HG03457 (cell line): ENCODE measurements around the gene EEA1.
"Not testable (repeated sequence)": the region's sequence is repeated elsewhere in the genome, so short reads cannot be mapped to it uniquely, and the experiment has no call there.

Experiments
- ATAC-seq: cut with Tn5 transposase; IDR thresholded peaks from one replicate; pipeline ENCODE4 v1.9.1; 2021; ENCODE audit warnings: moderate number of reproducible peaks; ENCODE audit not compliant: unreplicated experiment

EEA1 gene

GRCh38 chr12:92814584-92814983, 114.5 kb downstream of the EEA1 start:
- no peak for ATAC-seq

GRCh38 chr12:92810370-92810769, 118.7 kb downstream of the EEA1 start:
- ATAC-seq = no peak

- no peak for ATAC-seq
These were observed 125.2 kb downstream of the EEA1 start for GRCh38 chr12:92803903-92804302.

- ATAC-seq = no peak
These were observed 126.2 kb downstream of the EEA1 start for GRCh38 chr12:92802906-92803305.

GRCh38 chr12:92796650-92797049, 132.4 kb downstream of the EEA1 start:
- ATAC-seq = no peak

- no peak for ATAC-seq
These were observed 134.3 kb downstream of the EEA1 start for GRCh38 chr12:92794814-92795213.

- not testable (repeated sequence) for ATAC-seq
These were observed 134.7 kb downstream of the EEA1 start for GRCh38 chr12:92794356-92794755.

GRCh38 chr12:92786045-92786444, 143.1 kb downstream of the EEA1 start:
- no peak for ATAC-seq

GRCh38 chr12:92785563-92785950, 143.5 kb downstream of the EEA1 start:
- no peak for ATAC-seq

GRCh38 chr12:92784797-92785562, 144.1 kb downstream of the EEA1 start:
- peak; percentile 85 for ATAC-seq

GRCh38 chr12:92784356-92784755, 144.7 kb downstream of the EEA1 start:
- no peak for ATAC-seq

- ATAC-seq = no peak
These were observed 149.2 kb downstream of the EEA1 start for GRCh38 chr12:92779902-92780301.

GRCh38 chr12:92778525-92778924, 150.6 kb downstream of the EEA1 start:
- no peak for ATAC-seq

GRCh38 chr12:92775416-92775815, 153.7 kb downstream of the EEA1 start:
- ATAC-seq = no peak

GRCh38 chr12:92771001-92771400, 158.1 kb downstream of the EEA1 start:
- no peak for ATAC-seq

GRCh38 chr12:92769124-92769901, 159.8 kb downstream of the EEA1 start:
- ATAC-seq = peak; percentile 73

GRCh38 chr12:92765871-92766270, 163.2 kb downstream of the EEA1 start:
- ATAC-seq = no peak

GRCh38 chr12:92764831-92765230, 164.3 kb downstream of the EEA1 start:
- ATAC-seq = no peak

GRCh38 chr12:92762773-92763172, 166.3 kb downstream of the EEA1 start:
- no peak for ATAC-seq

GRCh38 chr12:92759634-92760268, 169.3 kb downstream of the EEA1 start:
- ATAC-seq = no peak

GRCh38 chr12:92757597-92758121, 171.4 kb downstream of the EEA1 start:
- no peak for ATAC-seq
